Activated CD8-positive, alpha-beta T cell treated with anti-CD3 and anti-CD28 coated beads for 36 hours (primary cell): ENCODE data around the gene CNKSR3. TPM values are rescaled to one million over a fixed set of nuclear protein-coding genes. Genes with fewer than 3 reads are reported as not detected.

Experiments used
- ATAC-seq: fragments of 200-7000 bp; cut with Tn5 transposase; one replicate; pipeline ENCODE4 v1.10.0; 2021; ENCODE audit warnings: mild to moderate bottlenecking, moderate library complexity
- CTCF ChIA-PET: fragments of 350-600 bp; sonication (Branson Sonifier 250); formaldehyde crosslinking; loops from one replicate; lab custom pipeline; 2021; ENCODE audit warnings: antibody characterized with exemption; lab: Charles Lee
- POLR2A ChIA-PET: fragments of 350-600 bp; sonication (Branson Sonifier 250); formaldehyde crosslinking; loops from one replicate; lab custom pipeline; 2021; ENCODE audit warnings: antibody characterized with exemption; lab: Charles Lee
- DNase-seq: peaks from one replicate; pipeline ENCODE4 v3.0.0-alpha.2; 2020
- H3K27ac Mint-ChIP-seq: one replicate; pipeline ENCODE4 v1.8.0; 2021; ENCODE audit warnings: mild to moderate bottlenecking, mixed read lengths
- H3K27me3 Mint-ChIP-seq: one replicate; pipeline ENCODE4 v1.8.0; 2021; ENCODE audit warnings: mixed read lengths
- H3K36me3 Mint-ChIP-seq: one replicate; pipeline ENCODE4 v1.8.0; 2021; ENCODE audit warnings: low read depth, mixed read lengths
- H3K4me1 Mint-ChIP-seq: one replicate; pipeline ENCODE4 v1.8.0; 2021; ENCODE audit warnings: low read depth, mixed read lengths
- H3K4me3 Mint-ChIP-seq: one replicate; pipeline ENCODE4 v1.8.0; 2021; ENCODE audit warnings: mild to moderate bottlenecking, moderate library complexity, mixed read lengths
- H3K9me3 Mint-ChIP-seq: one replicate; pipeline ENCODE4 v1.8.0; 2021; ENCODE audit warnings: mixed read lengths
- CTCF ChIP-seq: fragments of 200-600 bp; IDR thresholded peaks from one replicate; pipeline ENCODE4 v1.8.0; 2022; ENCODE audit warnings: antibody characterized with exemption, mild to moderate bottlenecking
- intact Hi-C: fragments of 100-400 bp; cut with micrococcal nuclease; formaldehyde crosslinking; loops from one replicate; pipeline ENCODE4 v1.10.0; 2022
- total RNA-seq, 2 experiments: library from RNA; stranded (reverse); gene quantifications; one replicate each; pipeline ENCODE4 v1.2.3, GENCODE V29; 2021

The CNKSR3 gene
- total RNA-seq, 2 experiments from 2014 or later, result 0.34 to 0.45 TPM

DNA sequence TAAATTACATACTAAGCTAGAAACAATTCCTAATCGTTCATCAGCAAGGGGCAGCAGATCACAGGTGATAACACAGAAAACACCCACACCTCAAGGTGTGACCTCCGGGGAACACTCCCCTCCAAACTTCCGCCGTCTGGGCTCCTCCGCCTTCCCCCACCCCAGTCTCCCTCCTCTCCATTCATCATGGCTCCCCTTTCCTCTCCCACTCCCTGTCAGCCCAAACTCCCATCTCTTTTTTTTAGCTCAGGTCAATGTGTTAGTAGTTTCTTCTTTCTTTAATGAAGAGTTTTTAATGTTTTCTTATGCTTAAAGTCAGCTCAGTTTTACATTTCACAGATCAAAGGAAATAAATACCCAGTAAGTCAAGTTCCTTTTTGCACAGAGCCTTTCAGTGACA is 20.7 kb downstream of the CNKSR3 start:
- Mint-ChIP-seq H3K27ac (no peak overlapping the region), H3K4me1 (no peaks in the 10 kb centered on the region), H3K27me3 (no peaks in the 10 kb centered on the region), H3K4me3 (no peak overlapping the region), H3K9me3 (no peaks in the 10 kb centered on the region), H3K36me3 (no peaks in the 10 kb centered on the region)
- POLR2A ChIA-PET, result no interaction called here
- intact Hi-C loops, result no loop called here
- CTCF ChIA-PET, result no interaction called here
- ATAC-seq (no peak), DNase-seq (no peak)
- TF ChIP-seq CTCF, result no peak

GRCh38 chr6:154488802-154489437 is 21.6 kb downstream of the CNKSR3 start:
- TF ChIP-seq CTCF, result no peak
- DNase-seq, result no peak
- ChIA-PET CTCF (no interaction called here), POLR2A (no interaction called here)
- H3K4me3 Mint-ChIP-seq, result no peak overlapping the region
- H3K9me3 Mint-ChIP-seq, result no peaks in the 10 kb centered on the region
- intact Hi-C loops, result no loop called here
- no peaks in the 10 kb centered on the region for H3K27me3 Mint-ChIP-seq
- ATAC-seq, result no peak
- H3K27ac Mint-ChIP-seq, result no peak overlapping the region
- no peaks in the 10 kb centered on the region for H3K4me1 Mint-ChIP-seq
- no peaks in the 10 kb centered on the region for H3K36me3 Mint-ChIP-seq

DNA sequence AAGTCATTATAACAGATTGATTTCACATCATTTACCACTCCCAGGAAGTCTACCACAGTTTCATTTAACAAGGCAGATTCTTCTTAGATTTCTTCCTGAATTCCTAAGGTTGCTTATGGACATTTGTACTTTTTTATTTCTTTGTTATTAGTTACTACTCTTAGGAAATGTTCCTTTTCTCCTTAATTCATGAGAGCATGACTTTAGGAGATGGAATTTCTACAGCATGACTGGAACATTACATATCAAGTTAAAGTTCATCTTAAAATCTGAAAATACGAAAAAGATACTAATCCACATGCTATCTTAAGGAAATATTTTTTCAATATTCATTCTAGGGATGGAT is 22.3 kb downstream of the CNKSR3 start:
- no peak for TF ChIP-seq CTCF
- Mint-ChIP-seq H3K9me3 (no peaks in the 10 kb centered on the region), H3K27ac (no peak overlapping the region), H3K4me3 (no peak overlapping the region), H3K27me3 (no peaks in the 10 kb centered on the region), H3K36me3 (no peaks in the 10 kb centered on the region), H3K4me1 (no peaks in the 10 kb centered on the region)
- CTCF ChIA-PET, result no interaction called here
- POLR2A ChIA-PET, result no interaction called here
- intact Hi-C loops, result no loop called here
- DNase-seq (no peak), ATAC-seq (no peak)

DNA sequence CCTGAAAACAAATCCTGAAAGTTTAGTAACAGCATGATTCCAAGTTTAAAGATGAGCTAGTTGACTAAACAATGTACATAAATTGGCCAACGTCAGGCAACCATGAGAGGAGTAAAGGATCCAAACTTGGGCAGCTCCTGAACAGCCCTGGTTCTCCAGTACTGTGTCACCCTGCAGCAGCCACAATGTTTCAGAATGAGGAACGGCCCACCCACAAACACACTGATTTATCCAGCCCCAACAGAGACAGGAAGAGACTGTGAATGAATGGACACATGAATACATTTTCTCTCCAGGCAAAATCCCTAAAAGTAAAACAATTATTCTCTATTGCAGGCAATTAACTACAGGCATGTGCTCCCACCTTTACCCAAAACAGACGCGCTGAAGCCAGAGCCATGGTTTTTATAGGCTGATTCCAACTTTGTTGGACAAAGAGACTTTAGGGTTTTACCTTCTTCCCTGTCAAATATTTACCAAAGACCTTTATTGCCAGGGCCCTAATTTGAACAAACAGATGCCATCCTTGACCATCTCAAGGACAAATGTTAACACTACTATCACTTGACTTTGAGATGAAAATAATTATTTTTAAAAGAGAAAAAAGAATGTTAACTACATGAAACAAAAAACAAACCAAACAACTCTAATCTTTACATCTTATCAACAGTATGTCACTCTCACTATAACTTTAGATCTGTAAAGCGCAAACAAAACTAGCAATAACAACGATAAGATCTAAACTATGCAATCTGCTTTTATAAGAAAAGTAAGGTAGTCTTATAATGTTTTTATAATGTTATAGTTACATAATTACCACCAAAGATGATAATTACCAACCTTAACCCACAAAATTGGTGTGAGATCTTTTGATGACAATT is 22.9 kb downstream of the CNKSR3 start:
- TF ChIP-seq CTCF, result no peak
- Mint-ChIP-seq H3K27me3 (peaks cover 3% of the 10 kb centered on the region), H3K36me3 (no peaks in the 10 kb centered on the region), H3K27ac (no peak overlapping the region), H3K9me3 (no peaks in the 10 kb centered on the region), H3K4me3 (no peak overlapping the region), H3K4me1 (no peaks in the 10 kb centered on the region)
- DNase-seq (no peak), ATAC-seq (no peak)
- POLR2A ChIA-PET, result no interaction called here
- intact Hi-C loops, result no loop called here
- CTCF ChIA-PET, result no interaction called here

- Mint-ChIP-seq H3K4me3 (no peak overlapping the region), H3K9me3 (no peaks in the 10 kb centered on the region)
- CTCF ChIA-PET, result no interaction called here
Measured at GRCh38 chr6:154485815-154486214, 24.7 kb downstream of the CNKSR3 start.

More at GRCh38 chr6:154485815-154486214, 24.7 kb downstream of the CNKSR3 start:
- intact Hi-C loops, result no loop called here
- no peak for DNase-seq
- Mint-ChIP-seq H3K27me3 (peaks cover 3% of the 10 kb centered on the region), H3K27ac (no peak overlapping the region), H3K4me1 (no peaks in the 10 kb centered on the region), H3K36me3 (no peaks in the 10 kb centered on the region)
- no peak for TF ChIP-seq CTCF
- ATAC-seq, result no peak
- POLR2A ChIA-PET, result no interaction called here
